H9 (cell line): ENCODE data around the gene STXBP5L. TPM values are rescaled to one million over a fixed set of nuclear protein-coding genes. Genes with fewer than 3 reads are reported as not detected.

Experiments
- DNase-seq: peaks from one replicate; pipeline ENCODE4 v3.0.0-alpha.2; 2017
- H2AFZ ChIP-seq: one replicate; pipeline ENCODE4 v1.6.1; 2013; ENCODE audit warnings: mild to moderate bottlenecking, low read length, control low read depth, moderate library complexity
- H2AK5ac ChIP-seq: 2 replicates; pipeline ENCODE4 v1.6.1; 2013; ENCODE audit warnings: low read length, control low read depth, mixed read lengths; ENCODE audit not compliant: insufficient read length
- H2BK120ac ChIP-seq: one replicate; pipeline ENCODE4 v1.6.1; 2013; ENCODE audit warnings: low read depth, mild to moderate bottlenecking, low read length, control low read depth, inconsistent platforms; ENCODE audit not compliant: poor library complexity, severe bottlenecking
- H2BK12ac ChIP-seq: 2 replicates; pipeline ENCODE4 v1.6.1; 2013; ENCODE audit warnings: low read length, control low read depth, mixed read lengths, low read depth; ENCODE audit not compliant: insufficient read length
- H2BK15ac ChIP-seq: 2 replicates; pipeline ENCODE4 v1.6.1; 2013; ENCODE audit warnings: low read depth, low read length, control low read depth
- H2BK20ac ChIP-seq: one replicate; pipeline ENCODE4 v1.6.1; 2013; ENCODE audit warnings: low read depth, mild to moderate bottlenecking, low read length, control low read depth, inconsistent platforms; ENCODE audit not compliant: poor library complexity, severe bottlenecking
- H2BK5ac ChIP-seq: 2 replicates; pipeline ENCODE4 v1.6.1; 2013; ENCODE audit warnings: low read length, control low read depth, mixed read lengths; ENCODE audit not compliant: insufficient read length
- H3K14ac ChIP-seq: 2 replicates; pipeline ENCODE4 v1.6.1; 2013; ENCODE audit warnings: low read length, control low read depth; ENCODE audit not compliant: insufficient read depth
- H3K18ac ChIP-seq: 2 replicates; pipeline ENCODE4 v1.6.1; 2013; ENCODE audit warnings: low read depth, mild to moderate bottlenecking, mixed read lengths, low read length, control low read depth; ENCODE audit not compliant: insufficient read length
- H3K23ac ChIP-seq: 2 replicates; pipeline ENCODE4 v1.6.1; 2013; ENCODE audit warnings: low read length, control low read depth, mixed read lengths, low read depth; ENCODE audit not compliant: insufficient read length
- H3K23me2 ChIP-seq: 2 replicates; pipeline ENCODE4 v1.6.1; 2013; ENCODE audit warnings: low read depth, mild to moderate bottlenecking, mixed read lengths, low read length, control low read depth; ENCODE audit not compliant: insufficient read length, poor library complexity, severe bottlenecking
- H3K27ac ChIP-seq: 2 replicates; pipeline ENCODE4 v1.5.1; 2013; ENCODE audit warnings: low read length, control low read depth, mixed read lengths, low read depth; ENCODE audit not compliant: insufficient read length
- H3K27me3 ChIP-seq: 2 replicates; pipeline ENCODE4 v1.6.1; 2013; ENCODE audit warnings: low read length, control low read depth, inconsistent platforms; ENCODE audit not compliant: insufficient read depth
- H3K4ac ChIP-seq: 2 replicates; pipeline ENCODE4 v1.6.1; 2013; ENCODE audit warnings: low read depth, mild to moderate bottlenecking, control low read depth, inconsistent platforms, low read length, moderate library complexity
- H3K4me1 ChIP-seq: 2 replicates; pipeline ENCODE4 v1.6.1; 2013; ENCODE audit warnings: low read length, control low read depth, inconsistent platforms; ENCODE audit not compliant: insufficient read depth
- H3K4me2 ChIP-seq: 2 replicates; pipeline ENCODE4 v1.6.1; 2013; ENCODE audit warnings: low read length, control low read depth, mixed read lengths; ENCODE audit not compliant: insufficient read length, insufficient read depth
- H3K56ac ChIP-seq: 2 replicates; pipeline ENCODE4 v1.6.1; 2013; ENCODE audit warnings: low read depth, mild to moderate bottlenecking, mixed read lengths, low read length, control low read depth; ENCODE audit not compliant: insufficient read length
- H3K79me1 ChIP-seq: 2 replicates; pipeline ENCODE4 v1.6.1; 2013; ENCODE audit warnings: low read depth, mild to moderate bottlenecking, moderate library complexity, low read length, control low read depth, inconsistent platforms; ENCODE audit not compliant: insufficient read depth, poor library complexity, severe bottlenecking
- H3K79me2 ChIP-seq: 2 replicates; pipeline ENCODE4 v1.6.1; 2013; ENCODE audit warnings: low read length, control low read depth, inconsistent platforms; ENCODE audit not compliant: insufficient read depth
- H3K9ac ChIP-seq: 2 replicates; pipeline ENCODE4 v1.6.1; 2013; ENCODE audit warnings: low read length, control low read depth, mixed read lengths; ENCODE audit not compliant: insufficient read length; ENCODE audit errors: extremely low read depth
- H3K9me3 ChIP-seq: one replicate; pipeline ENCODE4 v1.6.1; 2013; ENCODE audit warnings: low read depth, low read length, inconsistent platforms; ENCODE audit not compliant: control insufficient read depth
- H3T11ph ChIP-seq: one replicate; pipeline ENCODE4 v1.6.1; 2013; ENCODE audit warnings: mild to moderate bottlenecking, low read length, control low read depth, inconsistent platforms
- H4K20me1 ChIP-seq: one replicate; pipeline ENCODE4 v1.6.1; 2013; ENCODE audit not compliant: control insufficient read depth, insufficient read length, insufficient read depth
- H4K5ac ChIP-seq: 2 replicates; pipeline ENCODE4 v1.6.1; 2013; ENCODE audit warnings: low read depth, mild to moderate bottlenecking, mixed read lengths, low read length, control low read depth; ENCODE audit not compliant: insufficient read length
- H4K8ac ChIP-seq: replicated peaks from 2 replicates; pipeline ENCODE4 v1.6.1; 2013; ENCODE audit warnings: low read length, control low read depth, mixed read lengths, low read depth; ENCODE audit not compliant: insufficient read length
- H4K91ac ChIP-seq: 2 replicates; pipeline ENCODE4 v1.6.1; 2013; ENCODE audit warnings: low read depth, mild to moderate bottlenecking, moderate library complexity, mixed read lengths, low read length, control low read depth; ENCODE audit not compliant: insufficient read length
- H3K27ac Mint-ChIP-seq, 3 experiments: 2 replicates in 2 of 3; 3 replicates in 1 of 3; pipeline ENCODE4 v1.8.0; 2020 to 2021; ENCODE audit warnings: mixed read lengths in 3 of 3, mild to moderate bottlenecking in 1 of 3, moderate library complexity in 1 of 3
- H3K27me3 Mint-ChIP-seq: 2 replicates; pipeline ENCODE4 v1.8.0; 2021; ENCODE audit warnings: low read depth, mild to moderate bottlenecking, moderate library complexity, mixed read lengths
- H3K36me3 Mint-ChIP-seq, 3 experiments: 2 replicates in 2 of 3; 3 replicates in 1 of 3; pipeline ENCODE4 v1.8.0; 2020 to 2021; ENCODE audit warnings: low read depth in 3 of 3, mixed read lengths in 3 of 3; ENCODE audit not compliant: insufficient read depth in 1 of 3
- H3K4me1 Mint-ChIP-seq, 2 experiments: 2 replicates each; pipeline ENCODE4 v1.8.0; 2020; ENCODE audit warnings: mixed read lengths in 2 of 2
- H3K4me3 Mint-ChIP-seq, 2 experiments: 2 replicates in 1 of 2; 3 replicates in 1 of 2; pipeline ENCODE4 v1.8.0; 2020 to 2021; ENCODE audit warnings: mild to moderate bottlenecking in 2 of 2, mixed read lengths in 2 of 2, moderate library complexity in 1 of 2
- H3K9me3 Mint-ChIP-seq, 2 experiments: 2 replicates in 1 of 2; 3 replicates in 1 of 2; pipeline ENCODE4 v1.8.0; 2020; ENCODE audit warnings: mild to moderate bottlenecking in 2 of 2, mixed read lengths in 2 of 2, moderate library complexity in 1 of 2
- CTCF ChIP-seq: fragments of 200-600 bp; sonication (generic); conservative IDR thresholded peaks from 3 replicates; pipeline ENCODE4 v1.8.0; 2021; ENCODE audit warnings: antibody characterized with exemption, mild to moderate bottlenecking
- WGBS: extraction: QIAGEN DNeasy Blood & Tissue Kit; methylation state at CpG from one replicate; pipeline ENCODE4 v1.1.7; 2013; ENCODE audit warnings: missing lambda C conversion rate, low lambda C conversion rate, mixed read lengths; ENCODE audit not compliant: insufficient read length; ENCODE audit errors: extremely low coverage; 5-methylcytosine and 5-hydroxymethylcytosine counted together
- long read RNA-seq: library from polyadenylated mRNA; unstranded; transcript quantifications from one replicate; pipeline ENCODE4 v2.0.0, GENCODE V29; 2020
- total RNA-seq: library from RNA; stranded (reverse); gene quantifications from 2 replicates; pipeline ENCODE4 v1.2.1, GENCODE V29; 2021

STXBP5L gene
- total RNA-seq: 4.4 and 4.7 TPM in 2 replicates
- long read RNA-seq, transcript STXBP5L-205 (23 exons, 3,067 nt): major isoform, 6 of 27 reads
- long read RNA-seq, partial matches to known transcripts: 7 of 27 reads
- long read RNA-seq, other reads (novel, unspliced or antisense): 13 of 27 reads

GRCh38 chr3:120908030-120908794, at the start of gene STXBP5L:
Gene STXBP5L, plus strand, starts transcription at chr3:120908205. Its CDS starts 1,374 bp downstream, at chr3:120909579.
- H3K27me3 Mint-ChIP-seq: peaks cover 1% of the 10 kb centered on the region; the same call in 1 of the 2 replicates

More at GRCh38 chr3:120908030-120908794, at the start of gene STXBP5L:
- Histone ChIP-seq H2AFZ (peak within 1 kb of the TSS; percentile 90), H2BK12ac (no peak within 1 kb of the TSS), H3K4me1 (no peaks in the 10 kb centered on the region), H3K79me2 (no peaks in the 10 kb centered on the region), H3K9me3 (no peaks in the 10 kb centered on the region), H3K27ac (no peak within 1 kb of the TSS), H4K8ac (no peak within 1 kb of the TSS), H3K27me3 (no peaks in the 10 kb centered on the region), H3K4ac (no peak within 1 kb of the TSS), H4K91ac (no peak within 1 kb of the TSS), H3K18ac (no peak within 1 kb of the TSS), H3K4me2 (peak within 1 kb of the TSS; percentile 96), H4K20me1 (no peaks in the 10 kb centered on the region), H3K56ac (no peak within 1 kb of the TSS), H3K79me1 (no peaks in the 10 kb centered on the region), H2AK5ac (no peak within 1 kb of the TSS), H3K23ac (no peak within 1 kb of the TSS), H2BK20ac (no peak within 1 kb of the TSS), H2BK5ac (no peak within 1 kb of the TSS), H2BK15ac (no peak within 1 kb of the TSS), H3K9ac (peak within 1 kb of the TSS; percentile 20), H4K5ac (no peak within 1 kb of the TSS), H3T11ph (no peak within 1 kb of the TSS), H2BK120ac (no peak within 1 kb of the TSS), H3K14ac (peak within 1 kb of the TSS; percentile 56), H3K23me2 (peaks cover 12% of the 10 kb centered on the region)
- Mint-ChIP-seq H3K36me3 (peaks cover 3 to 7% (median 4%) of the 10 kb centered on the region in 3 experiments; a peak in 5 of 7 replicates), H3K9me3 (peaks cover 4% of the 10 kb centered on the region in 2 experiments; a peak in 4 of 5 replicates), H3K4me3 (peak within 1 kb of the TSS; percentile 88 to 92), H3K4me1 (peaks cover 15 to 17% of the 10 kb centered on the region in 2 experiments), H3K27ac (peak within 1 kb of the TSS; percentile 91 to 95 (median 94))
- no CpG with 5 or more reads among the region's 83 CpGs for WGBS
- no peak for TF ChIP-seq CTCF
- DNase-seq: peak; percentile 99
